Stimulated activated memory B cell treated with anti-CD40 and anti-IgM and Interleukin-4, amounts not matched to agents 10 μg/mL and 1 μg/mL and 100 μg/mL, for 72 hours (primary cell): Measurements from ENCODE around the gene GRAMD2B.

Experiments
- ATAC-seq: fragments of 150-1000 bp; cut with Tn5 transposase; 2 replicates; pipeline ENCODE4 v1.10.0; 2021
- H3K27ac Mint-ChIP-seq: one replicate; pipeline ENCODE4 v1.8.0; 2022; ENCODE audit warnings: mild to moderate bottlenecking, mixed read lengths
- H3K27me3 Mint-ChIP-seq: one replicate; pipeline ENCODE4 v1.8.0; 2022; ENCODE audit warnings: mixed read lengths
- H3K36me3 Mint-ChIP-seq: one replicate; pipeline ENCODE4 v1.8.0; 2022; ENCODE audit warnings: mixed read lengths
- H3K4me1 Mint-ChIP-seq: one replicate; pipeline ENCODE4 v1.8.0; 2022; ENCODE audit warnings: mixed read lengths
- H3K4me3 Mint-ChIP-seq: one replicate; pipeline ENCODE4 v1.8.0; 2022; ENCODE audit warnings: mild to moderate bottlenecking, moderate library complexity, mixed read lengths
- H3K9me3 Mint-ChIP-seq: one replicate; pipeline ENCODE4 v1.8.0; 2022; ENCODE audit warnings: mixed read lengths

The GRAMD2B gene

GRCh38 chr5:126471875-126472537 is 48.8 kb downstream of the GRAMD2B start:
- no peaks in the 10 kb centered on the region for H3K27me3 Mint-ChIP-seq
- no peak for ATAC-seq
- no peaks in the 10 kb centered on the region for H3K4me1 Mint-ChIP-seq
- no peak overlapping the region for H3K4me3 Mint-ChIP-seq
- H3K36me3 Mint-ChIP-seq, result peaks cover 24% of the 10 kb centered on the region
- no peaks in the 10 kb centered on the region for H3K9me3 Mint-ChIP-seq
- H3K27ac Mint-ChIP-seq, result no peak overlapping the region

GRCh38 chr5:126472538-126472889 is 49.3 kb downstream of the GRAMD2B start:
- Mint-ChIP-seq H3K4me3 (no peak overlapping the region), H3K27ac (no peak overlapping the region), H3K36me3 (peaks cover 24% of the 10 kb centered on the region), H3K9me3 (no peaks in the 10 kb centered on the region), H3K4me1 (no peaks in the 10 kb centered on the region), H3K27me3 (no peaks in the 10 kb centered on the region)
- ATAC-seq, result no peak

- no peaks in the 10 kb centered on the region for H3K9me3 Mint-ChIP-seq
- H3K4me3 Mint-ChIP-seq, result no peak overlapping the region
- peaks cover 25% of the 10 kb centered on the region for H3K36me3 Mint-ChIP-seq
- no peaks in the 10 kb centered on the region for H3K4me1 Mint-ChIP-seq
- no peak overlapping the region for H3K27ac Mint-ChIP-seq
- ATAC-seq, result no peak
- no peaks in the 10 kb centered on the region for H3K27me3 Mint-ChIP-seq
Observed at GRCh38 chr5:126477294-126478117, 54.3 kb downstream of the GRAMD2B start.

GRCh38 chr5:126479810-126480209 is 56.6 kb downstream of the GRAMD2B start:
- no peak overlapping the region for H3K27ac Mint-ChIP-seq
- H3K9me3 Mint-ChIP-seq, result no peaks in the 10 kb centered on the region
- no peak for ATAC-seq
- H3K4me3 Mint-ChIP-seq, result no peak overlapping the region
- peaks cover 34% of the 10 kb centered on the region for H3K36me3 Mint-ChIP-seq
- H3K27me3 Mint-ChIP-seq, result no peaks in the 10 kb centered on the region
- H3K4me1 Mint-ChIP-seq, result no peaks in the 10 kb centered on the region

GRCh38 chr5:126480824-126481223 is 57.6 kb downstream of the GRAMD2B start:
- no peak overlapping the region for H3K4me3 Mint-ChIP-seq
- no peaks in the 10 kb centered on the region for H3K27me3 Mint-ChIP-seq
- peaks cover 28% of the 10 kb centered on the region for H3K36me3 Mint-ChIP-seq
- H3K9me3 Mint-ChIP-seq, result no peaks in the 10 kb centered on the region
- no peaks in the 10 kb centered on the region for H3K4me1 Mint-ChIP-seq
- no peak for ATAC-seq
- H3K27ac Mint-ChIP-seq, result no peak overlapping the region

- H3K9me3 Mint-ChIP-seq, result no peaks in the 10 kb centered on the region
- no peak overlapping the region for H3K4me3 Mint-ChIP-seq
- H3K27me3 Mint-ChIP-seq, result no peaks in the 10 kb centered on the region
- H3K36me3 Mint-ChIP-seq, result peaks cover 32% of the 10 kb centered on the region
- no peaks in the 10 kb centered on the region for H3K4me1 Mint-ChIP-seq
- ATAC-seq, result no peak
- no peak overlapping the region for H3K27ac Mint-ChIP-seq
Observed at GRCh38 chr5:126481243-126481642, 58.0 kb downstream of the GRAMD2B start.

- Mint-ChIP-seq H3K4me3 (no peak overlapping the region), H3K4me1 (no peaks in the 10 kb centered on the region), H3K27ac (no peak overlapping the region), H3K9me3 (no peaks in the 10 kb centered on the region), H3K36me3 (peaks cover 43% of the 10 kb centered on the region), H3K27me3 (no peaks in the 10 kb centered on the region)
- no peak for ATAC-seq
Observed at GRCh38 chr5:126482591-126482990, 59.4 kb downstream of the GRAMD2B start.

GRCh38 chr5:126483156-126483555 is 59.9 kb downstream of the GRAMD2B start:
- H3K4me3 Mint-ChIP-seq, result no peak overlapping the region

GRCh38 chr5:126484253-126484652 is 61.0 kb downstream of the GRAMD2B start:
- no peak for ATAC-seq
- H3K36me3 Mint-ChIP-seq, result peaks cover 47% of the 10 kb centered on the region
- H3K27ac Mint-ChIP-seq, result no peak overlapping the region
- H3K4me3 Mint-ChIP-seq, result no peak overlapping the region
- no peaks in the 10 kb centered on the region for H3K4me1 Mint-ChIP-seq
- H3K27me3 Mint-ChIP-seq, result no peaks in the 10 kb centered on the region
- no peaks in the 10 kb centered on the region for H3K9me3 Mint-ChIP-seq

More at GRCh38 chr5:126483156-126483555, 59.9 kb downstream of the GRAMD2B start:
- Mint-ChIP-seq H3K4me1 (no peaks in the 10 kb centered on the region), H3K27me3 (no peaks in the 10 kb centered on the region), H3K27ac (no peak overlapping the region), H3K9me3 (no peaks in the 10 kb centered on the region), H3K36me3 (peaks cover 47% of the 10 kb centered on the region)
- ATAC-seq, result no peak

GRCh38 chr5:126486332-126486731 is 63.1 kb downstream of the GRAMD2B start:
- Mint-ChIP-seq H3K9me3 (no peaks in the 10 kb centered on the region), H3K4me3 (no peak overlapping the region), H3K27ac (no peak overlapping the region), H3K4me1 (no peaks in the 10 kb centered on the region), H3K27me3 (no peaks in the 10 kb centered on the region), H3K36me3 (peaks cover 40% of the 10 kb centered on the region)
- no peak for ATAC-seq

- H3K36me3 Mint-ChIP-seq, result peaks cover 40% of the 10 kb centered on the region
- no peaks in the 10 kb centered on the region for H3K27me3 Mint-ChIP-seq
- H3K4me3 Mint-ChIP-seq, result no peak overlapping the region
Observed at GRCh38 chr5:126487596-126487995, 64.4 kb downstream of the GRAMD2B start.

GRCh38 chr5:126488443-126489065 is 65.3 kb downstream of the GRAMD2B start:
- H3K4me1 Mint-ChIP-seq, result no peaks in the 10 kb centered on the region
- H3K27ac Mint-ChIP-seq, result no peak overlapping the region
- no peak for ATAC-seq
- no peaks in the 10 kb centered on the region for H3K27me3 Mint-ChIP-seq
- H3K9me3 Mint-ChIP-seq, result no peaks in the 10 kb centered on the region
- H3K4me3 Mint-ChIP-seq, result no peak overlapping the region
- H3K36me3 Mint-ChIP-seq, result peaks cover 33% of the 10 kb centered on the region

More at GRCh38 chr5:126487596-126487995, 64.4 kb downstream of the GRAMD2B start:
- no peak for ATAC-seq
- H3K4me1 Mint-ChIP-seq, result no peaks in the 10 kb centered on the region
- H3K27ac Mint-ChIP-seq, result no peak overlapping the region
- no peaks in the 10 kb centered on the region for H3K9me3 Mint-ChIP-seq

GRCh38 chr5:126490167-126490940 is 67.1 kb downstream of the GRAMD2B start:
- ATAC-seq, result no peak
- Mint-ChIP-seq H3K9me3 (no peaks in the 10 kb centered on the region), H3K4me1 (no peaks in the 10 kb centered on the region), H3K36me3 (peaks cover 26% of the 10 kb centered on the region), H3K4me3 (no peak overlapping the region), H3K27me3 (no peaks in the 10 kb centered on the region), H3K27ac (no peak overlapping the region)

- H3K36me3 Mint-ChIP-seq, result peaks cover 7% of the 10 kb centered on the region
- no peaks in the 10 kb centered on the region for H3K4me1 Mint-ChIP-seq
- no peaks in the 10 kb centered on the region for H3K9me3 Mint-ChIP-seq
- no peak overlapping the region for H3K27ac Mint-ChIP-seq
- ATAC-seq, result no peak
- H3K4me3 Mint-ChIP-seq, result no peak overlapping the region
- no peaks in the 10 kb centered on the region for H3K27me3 Mint-ChIP-seq
Observed at GRCh38 chr5:126492939-126493338, 69.7 kb downstream of the GRAMD2B start.

- Mint-ChIP-seq H3K36me3 (peaks cover 7% of the 10 kb centered on the region), H3K4me1 (no peaks in the 10 kb centered on the region), H3K9me3 (no peaks in the 10 kb centered on the region), H3K27ac (no peak overlapping the region), H3K27me3 (no peaks in the 10 kb centered on the region), H3K4me3 (no peak overlapping the region)
- no peak for ATAC-seq
Observed at GRCh38 chr5:126494393-126494792, 71.2 kb downstream of the GRAMD2B start.
